HL-60/S4 treated with phorbol 12-myristate 13-acetate at 8.2 ng/mL for 4 days and 3 days (cell line): Measurements from ENCODE around the gene GLB1L2.

Experiments used
- in situ Hi-C: fragments of 300-500 bp; cut with MboI; formaldehyde crosslinking; loops from 2 replicates; pipeline ENCODE4 v1.15.0; 2022; ENCODE audit warnings: low sequenced_read_pairs

The GLB1L2 gene

DNA sequence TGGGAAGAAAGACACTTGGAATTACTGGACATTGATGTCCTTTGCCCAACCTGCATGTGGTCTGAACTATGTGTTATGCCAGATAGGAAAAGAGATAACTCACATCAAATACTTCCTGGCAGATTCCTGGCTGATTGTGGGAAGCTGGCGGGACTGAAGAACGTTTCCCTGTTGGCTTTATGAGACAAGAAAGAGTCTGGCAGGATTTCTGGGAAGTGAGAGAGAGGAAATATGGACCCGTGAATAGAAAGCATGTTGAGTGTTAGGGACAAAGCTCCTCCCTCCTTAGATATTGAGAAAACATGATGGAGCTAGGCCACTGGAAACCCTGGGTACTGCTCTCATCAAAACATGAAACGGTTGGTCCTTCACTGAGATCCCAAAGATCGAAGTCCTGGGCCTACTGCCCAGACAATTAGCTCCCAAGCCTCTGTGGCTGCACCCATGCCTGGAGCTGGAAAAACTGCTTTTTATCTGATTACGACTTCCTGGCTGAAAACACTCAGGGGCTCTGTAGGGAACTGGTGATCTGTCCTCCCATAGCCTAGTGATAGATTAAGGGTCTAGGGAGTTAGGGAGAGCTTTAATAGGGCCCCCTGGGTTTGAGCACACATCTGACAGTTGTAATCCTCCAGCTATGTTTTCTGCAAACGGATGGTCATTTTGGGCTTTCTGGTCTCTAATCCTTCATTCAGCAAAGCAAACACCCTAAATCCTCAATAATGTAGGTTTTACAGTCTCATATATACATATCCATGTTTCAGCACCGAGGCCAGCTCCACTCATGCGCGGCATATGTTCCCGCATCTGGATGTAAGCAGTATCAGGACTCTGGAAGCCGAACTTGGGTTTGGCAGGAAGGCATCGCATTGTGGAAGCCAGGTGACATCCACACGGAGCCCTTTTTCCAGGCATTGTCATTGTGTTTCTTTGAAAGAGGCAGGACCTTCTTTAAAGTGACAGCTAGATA is 86.4 kb downstream of the GLB1L2 start:
- in situ Hi-C loops: no loop called here

DNA sequence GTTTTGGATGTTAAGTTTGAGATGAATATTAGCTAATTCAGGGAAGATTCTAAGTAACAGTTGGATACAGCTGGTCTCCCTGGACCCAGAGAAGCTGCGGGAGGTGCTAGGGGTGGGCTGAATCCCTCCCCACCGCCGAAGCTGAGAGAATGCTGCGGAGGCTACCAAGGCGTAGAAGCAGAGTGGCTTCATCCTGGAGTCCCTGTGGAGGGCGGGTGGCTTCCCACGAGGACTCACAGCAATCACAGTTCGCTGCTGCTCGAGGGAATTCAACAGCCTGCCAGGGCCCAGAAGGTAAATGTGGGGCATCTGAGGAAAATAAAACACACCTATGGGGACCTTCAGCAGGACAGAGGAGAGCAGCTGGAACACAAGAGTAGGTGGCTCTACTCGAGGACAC is 91.3 kb downstream of the GLB1L2 start:
- in situ Hi-C loops: no loop called here

DNA sequence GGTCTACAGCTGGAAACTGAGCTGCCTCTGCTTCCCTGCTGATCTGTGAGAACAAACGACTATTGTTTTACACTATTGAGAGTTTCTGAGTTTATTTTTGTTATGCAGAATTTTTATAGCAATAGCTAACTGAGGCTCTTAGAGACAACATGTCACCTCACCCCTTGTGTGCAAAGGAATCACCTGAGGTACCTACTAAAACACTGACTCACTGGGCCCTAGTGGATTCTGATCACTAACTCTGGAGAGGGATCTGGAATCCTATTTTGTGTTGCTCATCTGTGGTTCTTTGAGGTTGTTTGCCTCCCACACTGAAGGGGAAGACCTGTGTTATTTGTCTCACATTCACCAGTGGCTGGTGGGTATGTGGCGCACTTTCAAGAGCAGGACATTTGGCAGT is 93.6 kb downstream of the GLB1L2 start:
- in situ Hi-C loops: no loop called here
